Liver (tissue), 9 donors: ENCODE results near the gene MEOX2. TPM values are rescaled to one million over a fixed set of nuclear protein-coding genes. Genes with fewer than 3 reads are reported as not detected.

Source experiments
- DNase-seq: peaks from one replicate; pipeline ENCODE4 v3.0.0-alpha.2; 2017; ENCODE audit warnings: low spot score
- H3K27ac ChIP-seq, 2 donors: one replicate each; pipeline ENCODE4 v1.7.0; 2013; ENCODE audit warnings: inconsistent platforms in 2 of 2, low read length in 2 of 2, control low read depth in 1 of 2, low read depth in 1 of 2, mild to moderate bottlenecking in 1 of 2
- H3K27me3 ChIP-seq, 4 donors: one replicate each; pipeline versions ENCODE4 v1.6.1 to v1.7.0; 2013; ENCODE audit warnings: low read length in 3 of 4, inconsistent platforms in 1 of 4, mild to moderate bottlenecking in 1 of 4, moderate library complexity in 1 of 4; ENCODE audit not compliant: control insufficient read depth in 4 of 4, insufficient read depth in 4 of 4
- H3K36me3 ChIP-seq, 4 donors: one replicate each; pipeline versions ENCODE4 v1.6.1 to v1.7.0; 2013; ENCODE audit warnings: low read length in 3 of 4, mild to moderate bottlenecking in 3 of 4, low read depth in 1 of 4, moderate library complexity in 1 of 4; ENCODE audit not compliant: control insufficient read depth in 4 of 4, insufficient read depth in 3 of 4
- H3K4me1 ChIP-seq, 4 donors: one replicate each; pipeline versions ENCODE4 v1.6.1 to v1.7.0; 2013; ENCODE audit warnings: low read length in 3 of 4, mild to moderate bottlenecking in 3 of 4, moderate library complexity in 1 of 4; ENCODE audit not compliant: control insufficient read depth in 4 of 4, insufficient read depth in 4 of 4
- H3K4me3 ChIP-seq, 3 donors: one replicate each; pipeline versions ENCODE4 v1.6.1 to v1.7.0; 2013; ENCODE audit warnings: low read length in 3 of 3, control low read depth in 1 of 3, low read depth in 1 of 3, mild to moderate bottlenecking in 1 of 3
- H3K9ac ChIP-seq, 2 donors: one replicate each; pipeline ENCODE4 v1.7.0; 2013; ENCODE audit warnings: low read length in 2 of 2, mild to moderate bottlenecking in 2 of 2, moderate library complexity in 2 of 2, control low read depth in 1 of 2, low read depth in 1 of 2
- H3K9me3 ChIP-seq, 4 donors: one replicate each; pipeline versions ENCODE4 v1.6.1 to v1.7.0; 2013; ENCODE audit warnings: low read length in 3 of 4; ENCODE audit not compliant: control insufficient read depth in 4 of 4
- ATF3 ChIP-seq: IDR thresholded peaks from 2 replicates; pipeline ENCODE4 v1.6.1; 2016; ENCODE audit warnings: antibody characterized with exemption
- CTCF ChIP-seq: fragments of 150-350 bp; IDR thresholded peaks from 2 replicates; pipeline ENCODE4 v1.5.1; 2017; ENCODE audit warnings: improper control_type of control experiment, low read depth, low read length; ENCODE audit not compliant: missing input control
- EGR1 ChIP-seq, 2 donors: IDR thresholded peaks; 2 replicates each; pipeline ENCODE4 v1.6.1; 2016 to 2018; ENCODE audit warnings: antibody characterized with exemption in 2 of 2, low read depth in 2 of 2
- GABPA ChIP-seq, 2 donors: IDR thresholded peaks in 1 of 2; conservative IDR thresholded peaks in 1 of 2; 2 replicates each; pipeline ENCODE4 v1.6.1; 2016; ENCODE audit warnings: antibody characterized with exemption in 2 of 2, mild to moderate bottlenecking in 1 of 2, moderate library complexity in 1 of 2
- HNF4A ChIP-seq, 2 donors: conservative IDR thresholded peaks; 2 replicates each; pipeline ENCODE4 v1.6.1; 2016; ENCODE audit warnings: antibody characterized with exemption in 2 of 2, mild to moderate bottlenecking in 2 of 2
- HNF4G ChIP-seq: IDR thresholded peaks from 2 replicates; pipeline ENCODE4 v1.6.1; 2016; ENCODE audit warnings: antibody characterized with exemption
- JUND ChIP-seq, 2 donors: IDR thresholded peaks; 2 replicates each; pipeline ENCODE4 v1.6.1; 2016; ENCODE audit warnings: antibody characterized with exemption in 2 of 2
- MAX ChIP-seq: IDR thresholded peaks from 2 replicates; pipeline ENCODE4 v1.6.1; 2016; ENCODE audit warnings: antibody characterized with exemption
- NR2F2 ChIP-seq: IDR thresholded peaks from 2 replicates; pipeline ENCODE4 v1.6.1; 2016; ENCODE audit warnings: antibody characterized with exemption
- RAD21 ChIP-seq, 2 donors: IDR thresholded peaks; 2 replicates each; pipeline ENCODE4 v1.6.1; 2016; ENCODE audit warnings: antibody characterized with exemption in 2 of 2, mild to moderate bottlenecking in 2 of 2
- REST ChIP-seq: IDR thresholded peaks from 2 replicates; pipeline ENCODE4 v1.6.1; 2016; ENCODE audit warnings: antibody characterized with exemption, mild to moderate bottlenecking
- RXRA ChIP-seq, 2 donors: IDR thresholded peaks; 2 replicates each; pipeline ENCODE4 v1.6.1; 2017 to 2018; ENCODE audit warnings: antibody characterized with exemption in 2 of 2, mild to moderate bottlenecking in 1 of 2
- SP1 ChIP-seq: IDR thresholded peaks from 2 replicates; pipeline ENCODE4 v1.6.1; 2018; ENCODE audit warnings: antibody characterized with exemption, mild to moderate bottlenecking
- TAF1 ChIP-seq: conservative IDR thresholded peaks from 2 replicates; pipeline ENCODE4 v1.6.1; 2016; ENCODE audit warnings: antibody characterized with exemption, mild to moderate bottlenecking
- YY1 ChIP-seq: IDR thresholded peaks from 2 replicates; pipeline ENCODE4 v1.6.1; 2016; ENCODE audit warnings: antibody characterized with exemption, mild to moderate bottlenecking
- ZBTB33 ChIP-seq: IDR thresholded peaks from 2 replicates; pipeline ENCODE4 v1.6.1; 2016; ENCODE audit warnings: antibody characterized with exemption
- WGBS: extraction: QIAGEN DNeasy Blood & Tissue Kit; methylation state at CpG from one replicate; pipeline ENCODE4 v1.1.7; 2013; 5-methylcytosine and 5-hydroxymethylcytosine counted together
- polyA plus RNA-seq, 2 donors: library from polyadenylated mRNA; stranded (reverse) in 1 of 2; unstranded in 1 of 2; fragments of 200-250 nt in 1 of 2; fragments of >200 nt in 1 of 2; fragmentation: Nextera tagmentation in 1 of 2; extraction: Ambion mirVana in 1 of 2; gene quantifications; one replicate each; pipeline versions ENCODE4 v1.2.1 to v1.2.3, GENCODE V29; 2013 to 2015
- total RNA-seq, 2 donors: library from RNA; depleted of rRNA; stranded (reverse); fragments of >200 nt; gene quantifications; one replicate each; pipeline ENCODE4 v1.2.3, GENCODE V29; 2014
- donor health status: healthy.
- donor health status: healthy.
- donor health status: healthy.
- donor health status: healthy.
- donor health status: healthy.

The MEOX2 gene
- total and polyA plus RNA-seq, 4 donors: 0.32 to 0.70 (median 0.47) TPM

- no peak overlapping the region for H3K27ac ChIP-seq
- no peaks in the 10 kb centered on the region for H3K27me3 ChIP-seq
- no peaks in the 10 kb centered on the region for H3K4me1 ChIP-seq
- H3K36me3 ChIP-seq: no peaks in the 10 kb centered on the region
- no peak for DNase-seq
- no peak overlapping the region for H3K4me3 ChIP-seq
- H3K9ac ChIP-seq: no peak overlapping the region
- TF ChIP-seq RXRA (IDR thresholded peaks at IDR 0.05): no peak
- no peak for TF ChIP-seq RAD21 (IDR thresholded peaks at IDR 0.05)
- TF ChIP-seq JUND (IDR thresholded peaks at IDR 0.05): no peak
- TF ChIP-seq REST: no peak
- TF ChIP-seq HNF4A (conservative IDR thresholded peaks at IDR 0.05): no peak
- TF ChIP-seq YY1: no peak
- TF ChIP-seq GABPA (IDR thresholded peaks at IDR 0.05 in 1 of 2, conservative IDR thresholded peaks at IDR 0.05 in 1 of 2): no peak
- no peak for TF ChIP-seq TAF1
- TF ChIP-seq ATF3: no peak
- TF ChIP-seq EGR1 (IDR thresholded peaks at IDR 0.05; ENCODE audit: low read depth in 2 of 2): no peak
- no peak for TF ChIP-seq SP1
- TF ChIP-seq NR2F2: no peak
- no peak for TF ChIP-seq MAX
- TF ChIP-seq HNF4G: no peak
- TF ChIP-seq CTCF: no peak
- WGBS: 82% methylated on average over 1 of the region's 1 CpG
- no peaks in the 10 kb centered on the region for H3K9me3 ChIP-seq
These were observed 61.0 kb downstream of the MEOX2 start for GRCh38 chr7:15625466-15625865.

- no peaks in the 10 kb centered on the region for H3K27me3 ChIP-seq
- 97% methylated on average over 2 of the region's 2 CpGs for WGBS
- TF ChIP-seq NR2F2: no peak
- no peak for TF ChIP-seq YY1
- no peak for TF ChIP-seq MAX
- TF ChIP-seq ZBTB33: no peak
- TF ChIP-seq HNF4G: no peak
- TF ChIP-seq TAF1: no peak
- no peak for TF ChIP-seq REST
- TF ChIP-seq JUND (IDR thresholded peaks at IDR 0.05): no peak
- no peak for TF ChIP-seq CTCF
- TF ChIP-seq EGR1 (IDR thresholded peaks at IDR 0.05; ENCODE audit: low read depth in 2 of 2): no peak
- TF ChIP-seq SP1: no peak
- TF ChIP-seq GABPA (IDR thresholded peaks at IDR 0.05 in 1 of 2, conservative IDR thresholded peaks at IDR 0.05 in 1 of 2): no peak
- H3K9me3 ChIP-seq: no peaks in the 10 kb centered on the region
- peaks cover 0 to 10% (median 3%) of the 10 kb centered on the region in 4 donors for H3K4me1 ChIP-seq
- no peak overlapping the region for H3K9ac ChIP-seq
- no peak for DNase-seq
- no peaks in the 10 kb centered on the region for H3K36me3 ChIP-seq
- H3K4me3 ChIP-seq: no peak overlapping the region
- H3K27ac ChIP-seq: no peak overlapping the region
These were observed 65.0 kb downstream of the MEOX2 start for GRCh38 chr7:15621468-15621867.
